ENCODE data around the gene SMYD4.
"Not testable (repeated sequence)": the region's sequence is repeated elsewhere in the genome, so short reads cannot be mapped to it uniquely, and the experiment has no call there.

The SMYD4 gene

DNA sequence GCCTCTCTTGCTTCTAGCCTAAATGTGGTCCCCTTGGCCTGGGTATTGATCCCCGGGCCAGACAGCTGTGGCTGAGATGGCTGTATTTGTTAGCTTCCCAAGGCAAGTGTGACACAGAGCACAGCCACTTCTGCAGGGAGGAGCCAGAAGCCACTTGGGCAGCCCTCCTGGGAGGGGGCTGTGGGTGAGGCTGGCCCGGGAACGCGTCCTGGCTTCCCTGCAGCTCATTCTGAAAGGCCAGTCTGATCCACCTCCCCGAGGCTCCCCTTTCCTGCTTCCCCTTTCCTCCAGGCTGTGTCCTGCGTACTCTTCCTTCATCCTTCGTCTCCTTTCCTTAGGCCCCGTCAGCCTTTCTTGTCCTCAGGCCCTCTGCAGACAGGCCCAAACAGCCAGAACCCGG lies 79.1 kb downstream of the SMYD4 start:
- TF ChIP-seq, protein P1, sequence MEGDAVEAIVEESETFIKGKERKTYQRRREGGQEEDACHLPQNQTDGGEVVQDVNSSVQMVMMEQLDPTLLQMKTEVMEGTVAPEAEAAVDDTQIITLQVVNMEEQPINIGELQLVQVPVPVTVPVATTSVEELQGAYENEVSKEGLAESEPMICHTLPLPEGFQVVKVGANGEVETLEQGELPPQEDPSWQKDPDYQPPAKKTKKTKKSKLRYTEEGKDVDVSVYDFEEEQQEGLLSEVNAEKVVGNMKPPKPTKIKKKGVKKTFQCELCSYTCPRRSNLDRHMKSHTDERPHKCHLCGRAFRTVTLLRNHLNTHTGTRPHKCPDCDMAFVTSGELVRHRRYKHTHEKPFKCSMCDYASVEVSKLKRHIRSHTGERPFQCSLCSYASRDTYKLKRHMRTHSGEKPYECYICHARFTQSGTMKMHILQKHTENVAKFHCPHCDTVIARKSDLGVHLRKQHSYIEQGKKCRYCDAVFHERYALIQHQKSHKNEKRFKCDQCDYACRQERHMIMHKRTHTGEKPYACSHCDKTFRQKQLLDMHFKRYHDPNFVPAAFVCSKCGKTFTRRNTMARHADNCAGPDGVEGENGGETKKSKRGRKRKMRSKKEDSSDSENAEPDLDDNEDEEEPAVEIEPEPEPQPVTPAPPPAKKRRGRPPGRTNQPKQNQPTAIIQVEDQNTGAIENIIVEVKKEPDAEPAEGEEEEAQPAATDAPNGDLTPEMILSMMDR (IDR thresholded peaks at IDR 0.05; ENCODE audit: insufficient read depth, low read depth, low read length, missing control alignments), result no peak
- DNase-seq (ENCODE audit: low read depth), result no peak

DNA sequence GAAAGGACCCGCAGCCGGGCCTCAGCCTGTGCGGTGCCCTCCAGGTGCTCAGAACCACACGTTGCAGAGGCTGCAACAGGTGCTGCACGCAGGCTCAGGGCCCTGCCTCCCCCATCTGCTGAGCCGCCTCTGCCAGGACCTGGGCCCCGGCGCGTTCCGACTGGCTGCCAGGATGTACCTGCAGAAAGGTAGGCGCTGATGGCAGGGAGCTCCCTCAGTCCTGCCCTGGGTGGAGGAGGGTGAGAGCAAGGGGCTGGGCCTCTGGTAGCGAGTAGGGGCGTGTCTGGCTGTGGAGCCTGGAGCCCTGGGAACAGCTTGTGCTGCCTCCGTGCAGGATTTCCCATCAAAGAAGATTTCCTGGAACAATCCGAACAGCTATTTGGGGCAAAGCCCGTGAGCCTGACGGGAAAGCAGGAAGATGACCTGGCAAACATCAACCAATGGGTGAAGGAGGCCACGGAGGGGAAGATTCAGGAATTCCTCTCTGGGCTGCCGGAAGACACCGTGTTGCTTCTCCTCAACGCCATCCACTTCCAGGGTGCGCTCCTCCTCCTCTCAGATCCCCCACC lies 82.6 kb downstream of the SMYD4 start:
- DNase-seq (ENCODE audit: low read depth), result no peak
- no peak overlapping the region for H3K4me3 ChIP-seq (ENCODE audit: low read depth, low read length)
- TF ChIP-seq, protein P1 (IDR thresholded peaks at IDR 0.05; ENCODE audit: insufficient read depth, low read depth, low read length, missing control alignments), result no peak

More for the DNA sequence above, 79.1 kb downstream of the SMYD4 start:
- H3K4me3 ChIP-seq (ENCODE audit: low read depth, low read length), result no peak overlapping the region

DNA sequence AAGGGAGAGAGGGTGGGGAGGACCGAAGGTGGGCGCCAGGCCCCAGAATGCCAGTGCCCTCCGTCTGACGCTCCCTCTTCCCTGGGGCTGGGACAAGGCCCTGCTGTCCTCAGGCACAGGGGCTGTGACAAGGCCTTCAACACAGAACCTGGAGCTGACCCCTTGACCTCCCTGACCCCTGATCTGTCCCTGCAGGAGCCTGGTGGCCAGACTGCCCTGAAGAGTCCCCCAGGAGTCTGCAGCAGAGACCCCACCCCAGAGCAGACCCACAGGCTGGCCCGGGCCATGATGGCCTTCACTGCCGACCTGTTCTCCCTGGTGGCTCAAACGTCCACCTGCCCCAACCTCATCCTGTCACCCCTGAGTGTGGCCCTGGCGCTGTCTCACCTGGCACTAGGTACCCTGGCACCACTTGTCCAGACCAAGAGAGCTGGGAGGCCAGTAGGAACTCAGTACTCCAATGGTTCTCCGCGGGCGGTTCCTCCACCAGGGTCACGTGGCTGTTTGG lies 84.1 kb downstream of the SMYD4 start:
- no peak for DNase-seq (ENCODE audit: low read depth)
- TF ChIP-seq, protein P1 (IDR thresholded peaks at IDR 0.05; ENCODE audit: insufficient read depth, low read depth, low read length, missing control alignments), result no peak
- no peak overlapping the region for H3K4me3 ChIP-seq (ENCODE audit: low read depth, low read length)

DNA sequence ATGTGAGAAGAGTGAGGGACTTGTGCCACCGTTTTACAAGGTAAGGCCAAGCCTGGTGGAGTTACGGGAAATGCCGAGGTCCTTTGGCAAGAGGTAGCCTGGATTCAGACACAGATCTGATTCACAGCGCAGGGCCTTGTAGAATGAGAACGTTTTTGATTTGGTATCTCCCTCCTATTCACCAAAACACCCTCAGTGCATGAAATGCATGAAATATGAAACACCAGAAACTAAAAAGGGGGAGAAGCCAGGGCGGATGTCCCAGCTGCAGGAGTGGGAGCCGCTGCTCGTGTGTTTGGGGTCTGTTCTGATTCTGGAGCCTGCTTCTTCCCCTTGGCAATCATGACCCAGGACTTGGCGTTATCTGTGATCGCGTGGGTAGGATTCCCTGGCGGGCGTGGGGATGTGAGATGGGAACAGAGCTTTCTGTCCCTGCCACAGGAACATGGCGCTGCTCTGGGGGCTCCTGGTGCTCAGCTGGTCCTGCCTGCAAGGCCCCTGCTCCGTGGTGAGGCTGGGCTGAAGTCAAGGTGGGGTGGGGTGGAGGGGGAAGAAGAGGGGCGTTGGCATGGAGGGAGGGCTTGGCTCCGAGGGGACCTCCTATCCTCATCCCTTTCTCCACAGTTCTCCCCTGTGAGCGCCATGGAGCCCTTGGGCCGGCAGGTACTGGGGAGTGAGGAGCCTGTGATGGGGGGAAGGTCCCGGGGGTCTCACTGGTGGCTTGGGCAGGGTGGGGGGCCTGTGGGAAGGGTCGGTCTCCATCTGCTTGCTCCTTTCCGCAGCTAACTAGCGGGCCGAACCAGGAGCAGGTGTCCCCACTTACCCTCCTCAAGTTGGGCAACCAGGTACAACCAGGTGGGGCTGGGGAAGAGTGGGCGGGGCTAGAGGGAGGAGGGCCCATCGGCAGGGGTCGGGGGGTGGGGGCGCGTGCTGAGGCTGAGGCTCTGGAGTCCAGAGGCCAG lies 84.9 kb downstream of the SMYD4 start:
- TF ChIP-seq, protein P1 (IDR thresholded peaks at IDR 0.05; ENCODE audit: insufficient read depth, low read depth, low read length, missing control alignments), result no peak
- no peak overlapping the region for H3K4me3 ChIP-seq (ENCODE audit: low read depth, low read length)
- no peak for DNase-seq (ENCODE audit: low read depth)

DNA sequence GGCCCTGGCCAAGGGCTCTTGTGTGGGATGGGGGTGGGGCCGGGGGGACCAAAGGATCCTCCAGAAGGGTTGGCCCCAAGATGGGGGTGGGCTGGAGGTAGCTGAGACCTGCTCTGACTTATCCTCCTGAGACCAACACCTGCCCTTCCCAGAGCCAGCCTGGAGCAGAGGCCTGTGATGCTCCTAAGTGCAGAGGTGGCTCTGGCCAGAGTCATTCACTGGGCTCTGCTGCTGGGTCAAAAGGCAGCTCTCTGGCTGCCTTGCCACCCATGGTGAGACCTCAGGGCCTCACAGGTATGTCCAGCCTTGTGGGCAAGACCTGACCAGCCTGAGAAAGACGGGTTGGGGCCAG lies 86.6 kb downstream of the SMYD4 start:
- no peak overlapping the region for H3K4me3 ChIP-seq (ENCODE audit: low read depth, low read length)
- DNase-seq (ENCODE audit: low read depth), result no peak
- TF ChIP-seq, protein P1 (IDR thresholded peaks at IDR 0.05; ENCODE audit: insufficient read depth, low read depth, low read length, missing control alignments), result no peak

DNA sequence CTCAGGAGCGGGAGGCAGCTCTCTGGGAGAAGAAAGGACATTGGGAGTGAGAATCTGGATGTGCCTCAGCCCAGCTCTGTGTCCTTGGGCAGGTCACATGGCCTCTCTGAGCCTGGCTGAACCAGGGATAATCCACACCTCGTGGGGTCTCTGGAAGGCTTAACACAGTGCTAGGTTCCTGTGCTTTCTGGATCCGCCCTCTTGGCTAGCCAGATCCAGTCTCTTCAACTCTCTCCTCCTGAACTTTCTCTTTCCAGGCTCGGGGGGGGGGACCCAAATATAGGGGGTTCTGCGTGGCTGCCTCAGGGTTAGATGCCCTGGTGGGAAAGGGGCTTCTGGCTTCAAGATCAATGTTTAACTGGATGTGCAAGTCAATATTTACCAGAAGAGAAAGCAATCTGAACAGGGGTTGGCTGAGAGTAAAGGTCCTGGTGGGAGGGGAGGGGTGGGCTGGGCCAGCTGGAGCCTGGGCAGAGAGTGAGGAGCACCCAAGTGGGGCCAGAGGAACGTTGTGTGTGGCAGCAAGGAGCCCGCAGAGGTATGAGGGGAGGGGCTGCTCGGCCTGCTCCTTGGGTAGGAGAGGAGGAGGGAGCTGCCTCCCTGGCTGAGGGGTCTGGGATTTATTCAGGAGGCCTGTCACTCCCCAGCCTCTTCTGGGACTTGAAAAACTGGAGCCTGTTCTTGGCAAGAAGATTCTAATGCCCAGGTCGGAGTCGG lies 87.2 kb downstream of the SMYD4 start, which contains the start of gene SERPINF2:
TSS of gene SERPINF2 (plus strand) at position 501 of the 717 bp plus-strand sequence. CDS start 2,125 bp downstream, outside the sequence.
- TF ChIP-seq, protein P1 (IDR thresholded peaks at IDR 0.05; ENCODE audit: insufficient read depth, low read depth, low read length, missing control alignments), result no peak
- H3K4me3 ChIP-seq (ENCODE audit: low read depth, low read length), result no peak within 1 kb of the TSS
- no peak for DNase-seq (ENCODE audit: low read depth)

DNA sequence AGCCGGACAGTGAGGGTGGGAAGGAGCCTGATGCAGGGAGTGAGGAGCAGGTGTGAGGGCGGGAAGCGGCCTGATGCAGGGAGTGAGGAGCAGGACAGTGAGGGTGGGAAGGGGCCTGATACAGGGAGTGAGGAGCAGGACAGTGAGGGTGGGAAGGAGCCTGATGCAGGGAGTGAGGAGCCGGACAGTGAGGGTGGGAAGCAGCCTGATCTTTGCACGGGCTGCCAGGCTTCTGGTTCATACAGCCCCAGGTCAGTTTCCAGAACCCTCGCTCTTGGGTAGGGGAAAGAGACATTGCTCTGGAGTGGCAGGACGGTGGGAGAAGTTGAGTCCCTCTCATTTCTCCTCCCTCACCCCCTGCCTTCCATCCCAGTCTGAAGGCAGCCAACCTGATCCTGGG lies 87.8 kb downstream of the SMYD4 start:
- not testable (repeated sequence) for H3K4me3 ChIP-seq (ENCODE audit: low read depth, low read length); DNase-seq (ENCODE audit: low read depth)
